ENCODE measurements around the gene CNOT6. TPM values are rescaled to one million over a fixed set of nuclear protein-coding genes. Genes with fewer than 3 reads are reported as not detected.
"Not testable (repeated sequence)": the region's sequence is repeated elsewhere in the genome, so short reads cannot be mapped to it uniquely, and the experiment has no call there.

CNOT6 gene
- total RNA-seq, 1 experiment from 2014 or later = 20.1 TPM

DNA sequence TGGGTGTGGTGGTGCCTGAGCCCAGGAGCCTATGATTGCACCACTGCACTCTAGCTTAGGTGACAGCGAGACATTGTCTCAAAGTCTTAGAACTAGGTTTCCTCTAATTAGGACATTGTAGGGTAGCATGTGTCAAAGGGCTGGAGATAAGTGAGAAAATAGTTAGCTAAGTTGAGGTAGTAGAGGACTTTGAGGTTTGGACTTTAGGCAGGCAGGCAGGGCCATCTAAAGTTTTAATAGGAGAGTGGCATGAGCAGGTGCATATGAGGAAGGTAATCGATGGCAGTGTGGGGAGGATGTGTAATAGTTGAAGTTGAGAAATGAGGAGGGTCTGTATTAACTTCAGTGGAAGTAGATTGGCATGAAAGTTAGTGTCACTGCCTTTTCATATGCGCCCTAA, 21.1 kb downstream of the CNOT6 start:
- Histone ChIP-seq H3K4me1 (ENCODE audit: low read length) (no peaks in the 10 kb centered on the region), H3K9ac (ENCODE audit: low read length) (no peak overlapping the region), H3K9me3 (ENCODE audit: low read length) (no peaks in the 10 kb centered on the region), H4K20me1 (ENCODE audit: insufficient read depth, low read depth, low read length) (0 out of 2 replicates have a peak, but pooled peaks cover 18% of the 10 kb centered on the region), H3K9me2 (replicated peaks; ENCODE audit: insufficient read depth, low read length) (no peaks in the 10 kb centered on the region), H2AFZ (ENCODE audit: low read length) (no peak overlapping the region), H3K27ac (ENCODE audit: low read length) (no peak overlapping the region), H3K4me2 (ENCODE audit: low read depth, low read length, poor library complexity, severe bottlenecking) (no peak overlapping the region), H3K27me3 (ENCODE audit: low read length) (no peaks in the 10 kb centered on the region), H3K4me3 (ENCODE audit: low read length) (no peak overlapping the region), H3K36me3 (ENCODE audit: insufficient read depth, low read length) (peaks cover 3% of the 10 kb centered on the region; the same call in 1 of the 2 replicates), H3K79me2 (ENCODE audit: low read length) (peaks cover 87% of the 10 kb centered on the region)
- no peak for DNase-seq

DNA sequence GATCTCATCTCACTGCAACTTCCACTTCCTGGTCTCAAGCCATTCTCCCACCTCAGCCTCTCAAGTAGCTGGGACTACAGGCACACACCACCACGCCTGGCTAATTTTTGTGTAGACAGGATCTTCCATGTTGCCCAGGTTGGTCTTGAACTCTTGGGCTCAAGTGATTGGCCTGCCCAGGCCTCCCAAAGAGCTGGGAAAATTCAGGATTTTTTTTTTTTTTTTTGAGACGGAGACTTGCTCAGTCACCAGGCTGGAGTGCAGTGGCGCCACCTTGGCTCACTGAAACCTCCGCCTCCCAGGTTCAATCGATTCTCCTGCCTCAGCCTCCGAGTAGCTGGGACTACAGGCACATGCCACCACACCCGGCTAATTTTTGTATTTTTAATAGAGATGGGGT, 21.8 kb downstream of the CNOT6 start:
- DNase-seq; H3K27ac ChIP-seq (ENCODE audit: low read length); H3K9ac ChIP-seq (ENCODE audit: low read length); H3K9me3 ChIP-seq (ENCODE audit: low read length); H2AFZ ChIP-seq (ENCODE audit: low read length); H3K9me2 ChIP-seq (replicated peaks; ENCODE audit: insufficient read depth, low read length); H3K36me3 ChIP-seq (ENCODE audit: insufficient read depth, low read length); H3K4me1 ChIP-seq (ENCODE audit: low read length); H3K4me2 ChIP-seq (ENCODE audit: low read depth, low read length, poor library complexity, severe bottlenecking); H3K27me3 ChIP-seq (ENCODE audit: low read length); H3K4me3 ChIP-seq (ENCODE audit: low read length): not testable (repeated sequence)
- H4K20me1 ChIP-seq (ENCODE audit: insufficient read depth, low read depth, low read length) = 0 out of 2 replicates have a peak, but pooled peaks cover 18% of the 10 kb centered on the region
- peaks cover 86% of the 10 kb centered on the region for H3K79me2 ChIP-seq (ENCODE audit: low read length)

DNA sequence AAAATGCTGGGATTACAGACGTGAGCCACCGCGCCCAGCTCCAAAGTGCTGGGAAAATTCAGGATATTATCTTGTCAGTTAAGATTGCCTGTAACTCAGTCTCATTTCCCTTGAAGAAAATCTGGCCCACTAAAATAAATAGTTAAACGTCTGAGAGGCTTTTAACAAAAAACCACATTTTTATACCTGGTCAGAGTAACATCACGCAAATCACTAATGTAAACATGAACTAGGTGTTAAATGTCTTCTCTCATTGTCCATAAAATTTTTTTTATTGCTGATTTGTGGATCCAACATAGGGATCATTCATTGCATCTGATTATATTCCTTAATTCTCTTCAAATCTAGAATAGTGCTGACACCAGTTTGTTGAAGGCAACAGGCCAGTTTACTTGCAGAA, 22.3 kb downstream of the CNOT6 start:
- DNase-seq = no peak
- H3K9ac ChIP-seq (ENCODE audit: low read length) = no peak overlapping the region
- no peak overlapping the region for H3K27ac ChIP-seq (ENCODE audit: low read length)
- no peaks in the 10 kb centered on the region for H3K9me3 ChIP-seq (ENCODE audit: low read length)
- 0 out of 2 replicates have a peak, but pooled peaks cover 18% of the 10 kb centered on the region for H4K20me1 ChIP-seq (ENCODE audit: insufficient read depth, low read depth, low read length)
- H3K4me2 ChIP-seq (ENCODE audit: low read depth, low read length, poor library complexity, severe bottlenecking) = no peak overlapping the region
- H3K4me1 ChIP-seq (ENCODE audit: low read length) = no peaks in the 10 kb centered on the region
- peaks cover 3% of the 10 kb centered on the region; the same call in 1 of the 2 replicates for H3K36me3 ChIP-seq (ENCODE audit: insufficient read depth, low read length)
- H3K9me2 ChIP-seq (replicated peaks; ENCODE audit: insufficient read depth, low read length) = no peaks in the 10 kb centered on the region
- H3K4me3 ChIP-seq (ENCODE audit: low read length) = no peak overlapping the region
- no peaks in the 10 kb centered on the region for H3K27me3 ChIP-seq (ENCODE audit: low read length)
- peaks cover 87% of the 10 kb centered on the region for H3K79me2 ChIP-seq (ENCODE audit: low read length)
- no peak overlapping the region for H2AFZ ChIP-seq (ENCODE audit: low read length)

DNA sequence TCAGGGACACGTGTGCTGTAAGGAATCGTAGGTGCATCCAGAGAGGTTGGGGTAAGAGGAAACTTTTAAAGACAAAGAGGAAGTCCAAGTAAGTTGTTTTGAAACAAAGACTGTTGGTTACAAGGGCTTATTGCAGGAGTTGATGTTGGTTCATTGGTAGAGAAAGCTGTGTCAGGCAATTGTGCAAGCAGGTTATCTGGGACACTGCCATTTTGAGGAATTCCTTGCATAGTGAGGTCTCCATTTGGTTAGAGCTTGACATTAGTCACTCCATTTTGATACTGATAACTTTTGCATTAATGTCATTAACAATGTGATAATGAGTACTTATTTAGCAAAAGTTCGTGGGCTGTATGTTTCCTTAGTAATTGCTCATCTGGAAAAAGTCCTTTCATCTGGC, 24.9 kb downstream of the CNOT6 start:
- Histone ChIP-seq H3K9me2 (replicated peaks; ENCODE audit: insufficient read depth, low read length) (no peaks in the 10 kb centered on the region), H3K4me3 (ENCODE audit: low read length) (no peak overlapping the region), H3K4me2 (ENCODE audit: low read depth, low read length, poor library complexity, severe bottlenecking) (no peak overlapping the region), H4K20me1 (ENCODE audit: insufficient read depth, low read depth, low read length) (0 out of 2 replicates have a peak, but pooled peaks cover 13% of the 10 kb centered on the region), H3K9ac (ENCODE audit: low read length) (no peak overlapping the region), H3K27me3 (ENCODE audit: low read length) (no peaks in the 10 kb centered on the region), H3K9me3 (ENCODE audit: low read length) (no peaks in the 10 kb centered on the region), H3K27ac (ENCODE audit: low read length) (no peak overlapping the region), H3K4me1 (ENCODE audit: low read length) (no peaks in the 10 kb centered on the region), H3K79me2 (ENCODE audit: low read length) (peaks cover 99% of the 10 kb centered on the region), H3K36me3 (ENCODE audit: insufficient read depth, low read length) (peaks cover 3% of the 10 kb centered on the region; the same call in 1 of the 2 replicates), H2AFZ (ENCODE audit: low read length) (no peak overlapping the region)
- no peak for DNase-seq

DNA sequence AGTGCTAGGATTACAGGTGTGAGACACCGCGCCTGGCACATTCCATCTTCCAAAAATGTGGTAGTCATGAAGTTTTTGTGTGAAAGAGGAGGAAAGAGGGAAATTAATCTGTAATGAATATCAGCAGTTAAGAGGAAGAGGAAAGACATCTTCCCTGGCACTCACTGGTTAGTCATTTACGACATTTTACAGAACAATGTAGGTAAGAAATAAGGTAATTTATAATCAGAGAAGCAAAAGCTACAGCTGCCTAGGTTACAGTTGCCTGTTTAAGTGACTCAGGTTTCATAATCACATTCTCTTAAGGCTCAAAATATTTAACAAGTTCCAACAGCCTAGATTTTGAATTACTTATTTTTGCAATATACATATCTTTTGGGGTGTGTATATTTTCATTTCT, 26.9 kb downstream of the CNOT6 start:
- H3K27me3 ChIP-seq (ENCODE audit: low read length) = no peaks in the 10 kb centered on the region
- no peaks in the 10 kb centered on the region for H3K4me1 ChIP-seq (ENCODE audit: low read length)
- H3K9me2 ChIP-seq (replicated peaks; ENCODE audit: insufficient read depth, low read length) = no peaks in the 10 kb centered on the region
- no peak overlapping the region for H2AFZ ChIP-seq (ENCODE audit: low read length)
- H3K27ac ChIP-seq (ENCODE audit: low read length) = no peak overlapping the region
- no peak overlapping the region for H3K4me3 ChIP-seq (ENCODE audit: low read length)
- H4K20me1 ChIP-seq (ENCODE audit: insufficient read depth, low read depth, low read length) = peaks cover 13% of the 10 kb centered on the region; the same call in 1 of the 2 replicates
- no peak overlapping the region for H3K9ac ChIP-seq (ENCODE audit: low read length)
- H3K79me2 ChIP-seq (ENCODE audit: low read length) = peaks cover 99% of the 10 kb centered on the region
- peaks cover 3% of the 10 kb centered on the region; the same call in 1 of the 2 replicates for H3K36me3 ChIP-seq (ENCODE audit: insufficient read depth, low read length)
- DNase-seq = no peak
- H3K9me3 ChIP-seq (ENCODE audit: low read length) = no peaks in the 10 kb centered on the region
- H3K4me2 ChIP-seq (ENCODE audit: low read depth, low read length, poor library complexity, severe bottlenecking) = no peak overlapping the region

DNA sequence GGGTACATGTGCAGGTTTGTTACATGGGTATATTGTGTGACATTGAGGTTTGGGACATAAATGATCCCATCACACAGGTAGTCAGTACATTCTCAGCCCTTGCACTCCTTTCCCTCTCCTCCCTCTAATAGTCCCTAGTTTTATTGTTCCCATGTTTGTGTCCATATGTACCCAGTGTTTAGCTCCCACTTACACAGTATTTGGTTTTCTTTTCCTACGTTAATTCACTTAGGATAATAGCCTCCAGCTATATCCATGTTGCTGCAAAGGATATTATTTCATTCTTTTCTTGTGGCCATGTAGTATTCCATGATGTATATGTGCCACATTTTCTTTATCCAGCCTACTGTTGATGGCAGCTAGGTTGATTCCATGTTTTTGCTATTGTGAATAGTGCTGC, 27.4 kb downstream of the CNOT6 start:
- Histone ChIP-seq H3K9ac (ENCODE audit: low read length) (no peak overlapping the region), H3K4me2 (ENCODE audit: low read depth, low read length, poor library complexity, severe bottlenecking) (no peak overlapping the region), H2AFZ (ENCODE audit: low read length) (no peak overlapping the region), H3K4me3 (ENCODE audit: low read length) (no peak overlapping the region), H3K4me1 (ENCODE audit: low read length) (no peaks in the 10 kb centered on the region), H4K20me1 (ENCODE audit: insufficient read depth, low read depth, low read length) (peaks cover 13% of the 10 kb centered on the region; the same call in 1 of the 2 replicates), H3K79me2 (ENCODE audit: low read length) (peaks cover 99% of the 10 kb centered on the region), H3K9me2 (replicated peaks; ENCODE audit: insufficient read depth, low read length) (no peaks in the 10 kb centered on the region), H3K36me3 (ENCODE audit: insufficient read depth, low read length) (peaks cover 3% of the 10 kb centered on the region; the same call in 1 of the 2 replicates), H3K27ac (ENCODE audit: low read length) (no peak overlapping the region), H3K9me3 (ENCODE audit: low read length) (no peaks in the 10 kb centered on the region), H3K27me3 (ENCODE audit: low read length) (no peaks in the 10 kb centered on the region)
- DNase-seq = no peak

DNA sequence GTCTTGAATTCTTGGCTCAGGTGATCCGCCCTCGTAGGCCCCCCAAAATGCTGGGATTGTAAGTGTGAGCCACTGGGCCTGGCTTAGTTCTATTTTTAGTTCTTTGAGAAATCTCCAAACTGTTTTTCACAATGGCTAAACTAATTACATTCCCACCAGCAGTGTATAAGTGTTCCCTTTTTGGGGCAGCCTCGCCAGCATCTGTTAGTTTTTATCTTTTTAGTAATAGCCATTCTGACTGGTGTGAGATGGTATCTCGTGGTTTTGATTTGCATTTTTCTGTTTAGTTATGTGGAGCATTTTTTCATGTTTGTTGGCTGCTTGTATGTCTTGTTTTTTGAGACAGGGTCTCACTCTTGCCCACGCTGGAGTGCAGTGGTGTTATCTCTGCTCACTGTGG, 28.2 kb downstream of the CNOT6 start:
- Histone ChIP-seq H3K4me3 (ENCODE audit: low read length) (no peak overlapping the region), H3K9me3 (ENCODE audit: low read length) (no peaks in the 10 kb centered on the region), H4K20me1 (ENCODE audit: insufficient read depth, low read depth, low read length) (peaks cover 8% of the 10 kb centered on the region; the same call in 1 of the 2 replicates), H3K27ac (ENCODE audit: low read length) (no peak overlapping the region), H3K9ac (ENCODE audit: low read length) (no peak overlapping the region), H3K9me2 (replicated peaks; ENCODE audit: insufficient read depth, low read length) (no peaks in the 10 kb centered on the region), H3K4me2 (ENCODE audit: low read depth, low read length, poor library complexity, severe bottlenecking) (no peak overlapping the region), H3K4me1 (ENCODE audit: low read length) (no peaks in the 10 kb centered on the region), H2AFZ (ENCODE audit: low read length) (no peak overlapping the region), H3K79me2 (ENCODE audit: low read length) (peaks cover 99% of the 10 kb centered on the region), H3K27me3 (ENCODE audit: low read length) (no peaks in the 10 kb centered on the region), H3K36me3 (ENCODE audit: insufficient read depth, low read length) (no peaks in the 10 kb centered on the region)
- DNase-seq = no peak

DNA sequence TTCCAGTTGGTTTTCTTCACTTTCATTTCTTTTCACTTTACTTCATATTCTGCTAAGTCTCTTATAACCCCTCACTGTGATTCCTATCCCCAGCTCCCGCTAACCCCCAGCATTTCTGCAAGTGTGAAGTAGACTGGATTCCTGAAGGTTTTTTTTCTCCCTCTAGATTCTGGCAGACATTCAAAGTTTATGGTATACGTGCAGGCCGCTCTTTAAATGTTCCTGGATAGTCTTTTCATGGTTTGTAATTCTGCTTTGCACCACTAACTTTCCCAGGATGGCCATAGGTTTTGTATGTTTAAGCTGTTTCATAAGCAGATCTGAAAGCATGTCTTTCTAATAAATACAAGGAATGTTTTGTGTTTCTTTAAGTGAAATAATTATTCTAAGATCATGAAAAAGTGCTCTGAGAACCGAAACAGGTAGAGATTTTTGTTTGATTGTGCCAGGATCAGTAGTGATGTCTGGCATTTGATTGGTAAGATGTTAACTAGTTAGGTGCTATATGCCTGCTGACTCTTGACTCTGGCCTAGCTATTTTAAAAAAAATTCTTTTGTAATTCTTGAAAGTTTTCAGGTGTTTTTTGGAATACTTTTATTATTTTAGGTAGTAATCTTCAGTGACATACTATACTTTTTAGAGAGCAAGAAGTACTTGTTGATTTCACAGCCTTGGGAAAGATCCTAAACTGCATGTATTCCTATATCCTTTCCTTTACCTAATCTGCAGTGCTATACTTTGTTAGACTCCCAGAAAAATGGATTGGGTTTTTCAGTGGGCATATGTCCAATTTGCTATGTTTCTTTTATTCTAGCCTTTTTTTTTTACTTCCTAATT, 29.7 kb downstream of the CNOT6 start:
- H3K4me3 ChIP-seq (ENCODE audit: low read length) = no peak overlapping the region
- no peaks in the 10 kb centered on the region for H3K9me2 ChIP-seq (replicated peaks; ENCODE audit: insufficient read depth, low read length)
- H3K9ac ChIP-seq (ENCODE audit: low read length) = no peak overlapping the region
- peaks cover 96% of the 10 kb centered on the region for H3K79me2 ChIP-seq (ENCODE audit: low read length)
- no peaks in the 10 kb centered on the region for H3K27me3 ChIP-seq (ENCODE audit: low read length)
- peaks cover 6% of the 10 kb centered on the region; the same call in 1 of the 2 replicates for H3K36me3 ChIP-seq (ENCODE audit: insufficient read depth, low read length)
- DNase-seq = no peak
- H3K4me2 ChIP-seq (ENCODE audit: low read depth, low read length, poor library complexity, severe bottlenecking) = no peak overlapping the region
- H3K4me1 ChIP-seq (ENCODE audit: low read length) = no peaks in the 10 kb centered on the region
- no peaks in the 10 kb centered on the region for H3K9me3 ChIP-seq (ENCODE audit: low read length)
- H4K20me1 ChIP-seq (ENCODE audit: insufficient read depth, low read depth, low read length) = peaks cover 7% of the 10 kb centered on the region; the same call in 1 of the 2 replicates
- H2AFZ ChIP-seq (ENCODE audit: low read length) = no peak overlapping the region
- H3K27ac ChIP-seq (ENCODE audit: low read length) = no peak overlapping the region

Measured in Karpas-422 (cell line).